DND-41 (cell line): ENCODE results near the gene MTF1.

ENCODE experiments used
- EZH2 ChIP-seq: IDR thresholded peaks from 3 replicates; pipeline ENCODE4 v1.6.1; 2012; ENCODE audit warnings: borderline replicate concordance, low read depth, mild to moderate bottlenecking, moderate library complexity, low read length, inconsistent platforms; ENCODE audit not compliant: severe bottlenecking
- TF ChIP-seq, protein P1 (sequence below): IDR thresholded peaks from 2 replicates; pipeline ENCODE4 v1.5.1; 2012; ENCODE audit warnings: borderline replicate concordance, low read length, moderate library complexity, mild to moderate bottlenecking; ENCODE audit not compliant: poor library complexity, severe bottlenecking; ENCODE audit errors: extremely low read depth

DNA sequence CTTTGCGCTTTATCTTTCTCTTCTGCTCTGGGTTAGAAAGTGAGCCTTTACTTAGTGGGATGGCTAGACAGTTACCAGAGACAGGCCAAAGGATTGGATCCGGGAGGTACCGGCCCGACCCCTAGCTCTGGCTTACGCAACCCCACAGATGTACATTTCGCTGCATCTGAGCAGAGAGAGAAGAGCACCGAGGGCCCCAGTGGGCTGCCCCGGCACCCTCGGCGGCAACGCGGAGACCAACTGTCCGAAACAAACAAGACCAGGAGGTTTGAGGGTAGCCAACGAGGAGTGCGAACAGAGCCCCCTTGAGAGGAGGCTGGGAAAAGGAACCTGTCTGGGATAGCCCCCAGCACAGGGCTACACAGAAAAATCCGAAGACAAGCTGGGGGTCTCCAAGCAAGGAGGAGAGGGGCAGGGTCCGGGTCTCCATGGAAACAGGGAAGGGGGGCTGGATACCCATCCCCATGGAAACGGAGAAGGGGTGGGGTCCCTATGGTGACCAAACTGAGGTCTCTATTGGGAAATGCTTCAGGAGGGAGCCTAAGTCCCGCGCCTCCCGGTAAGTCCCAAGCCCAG, 373 bp downstream of the MTF1 start:
- TF ChIP-seq, protein P1, sequence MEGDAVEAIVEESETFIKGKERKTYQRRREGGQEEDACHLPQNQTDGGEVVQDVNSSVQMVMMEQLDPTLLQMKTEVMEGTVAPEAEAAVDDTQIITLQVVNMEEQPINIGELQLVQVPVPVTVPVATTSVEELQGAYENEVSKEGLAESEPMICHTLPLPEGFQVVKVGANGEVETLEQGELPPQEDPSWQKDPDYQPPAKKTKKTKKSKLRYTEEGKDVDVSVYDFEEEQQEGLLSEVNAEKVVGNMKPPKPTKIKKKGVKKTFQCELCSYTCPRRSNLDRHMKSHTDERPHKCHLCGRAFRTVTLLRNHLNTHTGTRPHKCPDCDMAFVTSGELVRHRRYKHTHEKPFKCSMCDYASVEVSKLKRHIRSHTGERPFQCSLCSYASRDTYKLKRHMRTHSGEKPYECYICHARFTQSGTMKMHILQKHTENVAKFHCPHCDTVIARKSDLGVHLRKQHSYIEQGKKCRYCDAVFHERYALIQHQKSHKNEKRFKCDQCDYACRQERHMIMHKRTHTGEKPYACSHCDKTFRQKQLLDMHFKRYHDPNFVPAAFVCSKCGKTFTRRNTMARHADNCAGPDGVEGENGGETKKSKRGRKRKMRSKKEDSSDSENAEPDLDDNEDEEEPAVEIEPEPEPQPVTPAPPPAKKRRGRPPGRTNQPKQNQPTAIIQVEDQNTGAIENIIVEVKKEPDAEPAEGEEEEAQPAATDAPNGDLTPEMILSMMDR, result no peak
- no peak for TF ChIP-seq EZH2
